ENCODE data around the gene SLC35E2B. TPM values are rescaled to one million over a fixed set of nuclear protein-coding genes. Genes with fewer than 3 reads are reported as not detected.
A peak's percentile ranks its signal among the peaks of the same experiment; 100 is the strongest.

The SLC35E2B gene
- total and polyA plus RNA-seq, 2 of the 13 experiments (the other 11 are each of a cell fraction or from before 2014, with no cell fraction given) = 14.1 to 19.7 TPM

GRCh38 chr1:1615256-1616044 is 77.1 kb downstream of the SLC35E2B start, which contains the start of gene MIB2 (continued):
- TF ChIP-seq PATZ1 (CRISPR knock-in tag; IDR thresholded peaks at IDR 0.05) (peak; percentile 95), HOXA5 (CRISPR knock-in tag; IDR thresholded peaks at IDR 0.05) (peak; percentile 84; the same call in 1 of the 2 replicates), KMT2B (CRISPR knock-in tag; IDR thresholded peaks at IDR 0.05) (no peak; the same call in 1 of the 2 replicates), AKNA (CRISPR knock-in tag; IDR thresholded peaks at IDR 0.05; ENCODE audit: borderline replicate concordance) (no peak), NR2F1 (CRISPR knock-in tag; IDR thresholded peaks at IDR 0.05) (no peak), MAF1 (CRISPR knock-in tag; IDR thresholded peaks at IDR 0.05; ENCODE audit: borderline replicate concordance) (peak; percentile 78; the same call in 1 of the 2 replicates), LBX2 (CRISPR knock-in tag; IDR thresholded peaks at IDR 0.05; ENCODE audit: borderline replicate concordance) (no peak), ZSCAN12 (CRISPR knock-in tag; IDR thresholded peaks at IDR 0.05) (no peak; the same call in 1 of the 2 replicates), BHLHE40 (IDR thresholded peaks at IDR 0.05; ENCODE audit: low read length) (peak; percentile 56), FOXJ3 (CRISPR knock-in tag; IDR thresholded peaks at IDR 0.05; ENCODE audit: borderline replicate concordance) (no peak), RNF2 (conservative IDR thresholded peaks at IDR 0.05; ENCODE audit: low read depth) (no peak), CREBL2 (CRISPR knock-in tag; IDR thresholded peaks at IDR 0.05; ENCODE audit: borderline replicate concordance) (no peak), ZNF670 (CRISPR knock-in tag; IDR thresholded peaks at IDR 0.05; ENCODE audit: borderline replicate concordance) (no peak), MAX (IDR thresholded peaks at IDR 0.05) (no peak; the same call in 1 of the 2 replicates), TFDP1 (CRISPR knock-in tag; IDR thresholded peaks at IDR 0.05; ENCODE audit: borderline replicate concordance) (peak; percentile 39; the same call in 1 of the 2 replicates), ZFP82 (CRISPR knock-in tag; IDR thresholded peaks at IDR 0.05; ENCODE audit: borderline replicate concordance) (peak; percentile 88), POGZ (CRISPR knock-in tag; IDR thresholded peaks at IDR 0.05) (peak; percentile 27; the same call in 1 of the 2 replicates), NR2F2 (IDR thresholded peaks at IDR 0.05; ENCODE audit: borderline replicate concordance, low read depth) (no peak)

Measured in HepG2 (cell line).